ENCODE data around the gene SBNO2.

GRCh38 chr19:1205114-1206099 lies 31.3 kb upstream of the SBNO2 start, which contains the start of gene STK11:
- TF ChIP-seq POLR2A (IDR thresholded peaks at IDR 0.05; ENCODE audit: low read depth, low read length) (peak; percentile 74; the same call in 1 of the 2 replicates), POLR2AphosphoS5 (IDR thresholded peaks at IDR 0.05; ENCODE audit: low read depth, low read length) (no peak), TAF1 (IDR thresholded peaks at IDR 0.05; ENCODE audit: borderline replicate concordance, low read depth, low read length) (peak; percentile 89)
